Osteoblast (primary cell): Measurements from ENCODE around the gene MUC6. TPM values are rescaled to one million over a fixed set of nuclear protein-coding genes. Genes with fewer than 3 reads are reported as not detected.

ENCODE experiments used
- DNase-seq: peaks from one replicate; pipeline ENCODE4 v3.0.0; 2011; ENCODE audit warnings: low spot score, mixed read lengths; ENCODE audit not compliant: insufficient read length; ENCODE audit errors: missing footprints
- H2AFZ ChIP-seq: 2 replicates; pipeline ENCODE4 v1.6.0; 2011; ENCODE audit warnings: mild to moderate bottlenecking, low read length
- H3K27ac ChIP-seq: 2 replicates; pipeline ENCODE4 v1.5.1; 2011; ENCODE audit warnings: mild to moderate bottlenecking, low read depth, low read length, moderate library complexity
- H3K27me3 ChIP-seq: 2 replicates; pipeline ENCODE4 v1.6.0; 2012; ENCODE audit warnings: mild to moderate bottlenecking, control low read depth, inconsistent platforms, low read length, moderate library complexity; ENCODE audit not compliant: insufficient read depth
- H3K36me3 ChIP-seq: 2 replicates; pipeline ENCODE4 v1.5.1; 2011; ENCODE audit warnings: mild to moderate bottlenecking, low read length, control low read depth, moderate library complexity; ENCODE audit not compliant: insufficient read depth
- H3K4me1 ChIP-seq: 2 replicates; pipeline ENCODE4 v1.5.1; 2011; ENCODE audit warnings: mild to moderate bottlenecking, low read length, control low read depth, moderate library complexity; ENCODE audit not compliant: insufficient read depth
- H3K4me2 ChIP-seq: 2 replicates; pipeline ENCODE4 v1.6.0; 2011; ENCODE audit warnings: mild to moderate bottlenecking, low read length; ENCODE audit not compliant: insufficient read depth
- H3K4me3 ChIP-seq: fragments of 200-600 bp; sonication (generic); 3 replicates; pipeline ENCODE4 v1.5.1; 2012; ENCODE audit warnings: mild to moderate bottlenecking, low read length, inconsistent platforms; ENCODE audit not compliant: insufficient read depth
- H3K79me2 ChIP-seq: 2 replicates; pipeline ENCODE4 v1.6.0; 2012; ENCODE audit warnings: mild to moderate bottlenecking, low read length, control low read depth, inconsistent platforms; ENCODE audit not compliant: insufficient read depth
- H3K9me3 ChIP-seq: 2 replicates; pipeline ENCODE4 v1.5.1; 2011; ENCODE audit warnings: low read depth, low read length, control low read depth
- H4K20me1 ChIP-seq: 2 replicates; pipeline ENCODE4 v1.6.0; 2012; ENCODE audit warnings: mild to moderate bottlenecking, low read length, control low read depth; ENCODE audit not compliant: insufficient read depth
- total RNA-seq: library from RNA; depleted of rRNA; stranded (reverse); fragments of >200 nt; gene quantifications from 2 replicates; pipeline ENCODE4 v1.2.3, GENCODE V29; 2012
- TF ChIP-seq, protein P1 (sequence below): IDR thresholded peaks from 2 replicates; pipeline ENCODE4 v1.5.1; 2011; ENCODE audit warnings: mild to moderate bottlenecking, low read depth, low read length, moderate library complexity; ENCODE audit errors: extremely low read depth

The MUC6 gene
- total RNA-seq, 1 donor: not detected

DNA sequence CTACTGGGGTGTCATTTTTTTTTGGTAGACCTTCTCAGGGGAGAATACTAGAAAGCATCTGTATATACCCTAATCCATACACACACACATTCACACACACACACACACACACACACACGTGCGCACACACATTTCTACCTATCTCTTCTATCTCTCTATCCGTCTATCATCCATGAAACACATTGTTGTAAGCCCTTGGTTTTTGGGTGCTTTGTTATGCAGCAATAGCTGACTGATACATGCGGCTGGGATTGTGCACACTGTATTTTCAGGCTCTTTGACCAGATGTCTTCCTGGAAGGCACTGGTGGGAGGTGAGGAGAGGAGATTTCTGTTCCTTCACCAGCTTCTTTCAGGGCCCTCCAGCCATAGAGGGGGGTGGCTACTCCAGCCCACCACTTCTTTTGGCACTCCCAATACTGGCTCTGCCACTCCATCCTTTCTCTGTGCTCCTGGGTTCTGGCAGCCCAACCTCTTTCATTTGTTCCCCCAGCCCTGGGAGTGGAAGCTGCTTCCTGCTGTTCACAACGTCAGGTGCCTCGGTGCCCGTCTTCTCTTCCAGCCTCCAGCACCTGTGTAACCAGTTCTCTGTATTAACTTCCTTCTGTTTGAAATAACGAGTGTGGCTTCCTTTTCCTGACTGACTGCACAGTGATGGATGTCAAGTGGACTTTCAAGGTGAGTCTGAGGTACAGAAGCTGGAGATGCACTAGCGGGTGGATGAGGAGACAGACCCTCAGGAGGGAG is 25.7 kb upstream of the MUC6 start:
- no peak overlapping the region for H3K4me3 ChIP-seq
- H3K27ac ChIP-seq: no peak overlapping the region
- no peaks in the 10 kb centered on the region for H4K20me1 ChIP-seq
- peak; percentile 23 for DNase-seq
- H3K4me1 ChIP-seq: peaks cover 10% of the 10 kb centered on the region
- H3K36me3 ChIP-seq: no peaks in the 10 kb centered on the region
- TF ChIP-seq, protein P1, sequence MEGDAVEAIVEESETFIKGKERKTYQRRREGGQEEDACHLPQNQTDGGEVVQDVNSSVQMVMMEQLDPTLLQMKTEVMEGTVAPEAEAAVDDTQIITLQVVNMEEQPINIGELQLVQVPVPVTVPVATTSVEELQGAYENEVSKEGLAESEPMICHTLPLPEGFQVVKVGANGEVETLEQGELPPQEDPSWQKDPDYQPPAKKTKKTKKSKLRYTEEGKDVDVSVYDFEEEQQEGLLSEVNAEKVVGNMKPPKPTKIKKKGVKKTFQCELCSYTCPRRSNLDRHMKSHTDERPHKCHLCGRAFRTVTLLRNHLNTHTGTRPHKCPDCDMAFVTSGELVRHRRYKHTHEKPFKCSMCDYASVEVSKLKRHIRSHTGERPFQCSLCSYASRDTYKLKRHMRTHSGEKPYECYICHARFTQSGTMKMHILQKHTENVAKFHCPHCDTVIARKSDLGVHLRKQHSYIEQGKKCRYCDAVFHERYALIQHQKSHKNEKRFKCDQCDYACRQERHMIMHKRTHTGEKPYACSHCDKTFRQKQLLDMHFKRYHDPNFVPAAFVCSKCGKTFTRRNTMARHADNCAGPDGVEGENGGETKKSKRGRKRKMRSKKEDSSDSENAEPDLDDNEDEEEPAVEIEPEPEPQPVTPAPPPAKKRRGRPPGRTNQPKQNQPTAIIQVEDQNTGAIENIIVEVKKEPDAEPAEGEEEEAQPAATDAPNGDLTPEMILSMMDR: no peak
- no peaks in the 10 kb centered on the region for H3K9me3 ChIP-seq
- H3K79me2 ChIP-seq: no peaks in the 10 kb centered on the region
- H3K27me3 ChIP-seq: peaks cover 9% of the 10 kb centered on the region
- no peak overlapping the region for H2AFZ ChIP-seq
- no peak overlapping the region for H3K4me2 ChIP-seq

DNA sequence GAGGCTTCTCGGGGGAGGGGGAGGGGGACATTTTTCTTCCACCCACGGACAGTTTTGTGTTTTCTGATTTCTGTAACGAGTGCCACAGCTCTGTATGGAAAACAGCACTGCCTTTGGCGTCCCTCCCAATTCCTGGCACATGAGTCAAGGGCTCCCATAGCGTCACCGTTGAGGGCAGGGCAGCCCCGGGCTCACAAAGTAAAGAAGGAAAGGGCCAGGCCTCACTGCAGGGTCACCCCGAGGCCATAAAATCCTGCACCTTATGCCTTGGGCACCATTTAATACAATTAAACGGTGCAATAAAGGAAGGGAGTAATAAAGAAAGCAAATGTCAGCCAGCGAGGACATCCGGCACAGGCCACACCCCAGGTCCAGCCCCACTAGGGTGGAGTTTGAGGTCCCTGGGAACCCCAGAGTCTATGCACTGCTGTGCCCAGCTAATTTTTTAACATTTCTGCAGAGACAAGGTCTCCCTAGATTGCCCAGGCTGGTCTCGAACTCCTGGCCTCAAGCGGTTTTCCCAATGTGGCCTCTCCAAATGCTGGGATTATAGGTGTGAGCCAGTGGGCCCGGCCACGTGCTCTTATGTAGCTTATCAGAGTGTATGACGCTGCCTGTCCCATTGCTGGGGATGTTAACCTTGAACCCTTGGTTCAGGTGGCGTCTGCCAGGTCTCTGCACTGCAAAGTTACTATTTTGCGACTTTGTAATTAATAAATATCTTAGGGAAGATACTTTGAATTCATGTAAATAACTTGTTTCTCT is 24.5 kb upstream of the MUC6 start:
- peak overlapping the region; percentile 10 for H3K4me3 ChIP-seq
- no peaks in the 10 kb centered on the region for H3K9me3 ChIP-seq
- no peaks in the 10 kb centered on the region for H4K20me1 ChIP-seq
- H3K79me2 ChIP-seq: no peaks in the 10 kb centered on the region
- H2AFZ ChIP-seq: peak overlapping the region; percentile 59
- peak overlapping the region; percentile 76 for H3K4me2 ChIP-seq
- H3K27ac ChIP-seq: peak overlapping the region; percentile 28
- TF ChIP-seq, protein P1: no peak
- H3K4me1 ChIP-seq: peaks cover 10% of the 10 kb centered on the region
- no peaks in the 10 kb centered on the region for H3K36me3 ChIP-seq
- peaks cover 1% of the 10 kb centered on the region for H3K27me3 ChIP-seq
- DNase-seq: peak; percentile 93

DNA sequence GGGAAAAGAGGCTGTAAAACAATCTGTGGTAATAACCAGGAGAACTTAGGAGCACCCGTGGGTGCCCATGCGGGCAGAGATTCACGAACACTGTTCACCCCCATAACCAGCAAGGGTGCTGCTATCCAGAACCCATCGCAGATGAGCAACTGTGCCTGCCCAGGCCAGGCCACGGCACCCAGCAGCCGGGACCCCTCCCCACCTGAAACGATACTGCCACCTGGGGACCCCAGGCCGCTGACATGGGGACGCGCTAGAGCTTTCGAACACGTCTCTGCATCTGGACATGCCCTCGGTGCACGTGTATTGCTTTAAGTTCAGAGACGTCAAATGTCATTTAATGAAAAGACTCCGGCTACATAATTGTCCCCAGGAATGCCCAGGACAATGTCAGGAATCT is 23.9 kb upstream of the MUC6 start:
- Histone ChIP-seq H3K27me3 (no peaks in the 10 kb centered on the region), H4K20me1 (no peaks in the 10 kb centered on the region), H3K4me2 (peak overlapping the region; percentile 76), H3K4me1 (peaks cover 10% of the 10 kb centered on the region), H3K9me3 (no peaks in the 10 kb centered on the region), H3K36me3 (no peaks in the 10 kb centered on the region), H3K79me2 (no peaks in the 10 kb centered on the region), H3K4me3 (peak overlapping the region; percentile 10), H2AFZ (peak overlapping the region; percentile 59), H3K27ac (peak overlapping the region; percentile 28)
- peak; percentile 26 for DNase-seq
- TF ChIP-seq, protein P1: no peak

DNA sequence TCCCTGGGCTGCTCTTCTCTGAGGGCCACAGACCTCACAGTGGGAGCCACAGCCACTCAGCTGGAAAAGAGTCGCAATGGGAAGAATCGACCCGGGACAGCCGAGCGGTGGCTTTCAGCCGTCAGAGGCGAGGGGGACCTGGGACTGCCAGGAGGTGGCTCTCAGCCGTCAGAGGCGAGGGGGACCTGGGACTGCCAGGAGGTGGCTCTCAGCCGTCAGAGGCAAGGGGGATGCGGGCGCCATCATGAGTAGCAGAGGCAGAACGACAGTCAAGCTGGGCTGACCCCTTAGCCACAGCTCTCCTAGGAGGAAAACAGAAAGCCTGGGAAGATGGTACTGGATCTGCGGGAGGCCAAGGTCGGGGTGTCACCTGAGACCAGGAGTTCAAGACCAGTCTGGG is 23.2 kb upstream of the MUC6 start:
- Histone ChIP-seq H3K79me2 (no peaks in the 10 kb centered on the region), H3K27ac (no peak overlapping the region), H4K20me1 (no peaks in the 10 kb centered on the region), H3K4me2 (no peak overlapping the region), H3K4me3 (no peak overlapping the region), H3K9me3 (no peaks in the 10 kb centered on the region), H2AFZ (no peak overlapping the region), H3K27me3 (no peaks in the 10 kb centered on the region), H3K36me3 (no peaks in the 10 kb centered on the region), H3K4me1 (peaks cover 10% of the 10 kb centered on the region)
- peak; percentile 36 for DNase-seq
- TF ChIP-seq, protein P1: no peak
